D721Med (cell line): ENCODE measurements around the gene MBNL2.

Source experiments
- DNase-seq: peaks from one replicate; pipeline ENCODE4 v3.0.0; 2011; ENCODE audit warnings: low spot score; ENCODE audit not compliant: insufficient read length
- FAIRE-seq: peaks from 2 replicates; lab custom pipeline; 2011; peaks lifted over from hg19 to GRCh38; lab: Jason Lieb, UNC
- TF ChIP-seq, protein P1 (sequence below): IDR thresholded peaks from 2 replicates; pipeline ENCODE4 v1.5.1; 2012; ENCODE audit warnings: mild to moderate bottlenecking, control low read depth; ENCODE audit not compliant: insufficient read depth; ENCODE audit errors: missing control alignments

Gene MBNL2

GRCh38 chr13:97286317-97287046, 64.3 kb downstream of the MBNL2 start:
- no peak for DNase-seq
- no peak for FAIRE-seq
- TF ChIP-seq, protein P1, sequence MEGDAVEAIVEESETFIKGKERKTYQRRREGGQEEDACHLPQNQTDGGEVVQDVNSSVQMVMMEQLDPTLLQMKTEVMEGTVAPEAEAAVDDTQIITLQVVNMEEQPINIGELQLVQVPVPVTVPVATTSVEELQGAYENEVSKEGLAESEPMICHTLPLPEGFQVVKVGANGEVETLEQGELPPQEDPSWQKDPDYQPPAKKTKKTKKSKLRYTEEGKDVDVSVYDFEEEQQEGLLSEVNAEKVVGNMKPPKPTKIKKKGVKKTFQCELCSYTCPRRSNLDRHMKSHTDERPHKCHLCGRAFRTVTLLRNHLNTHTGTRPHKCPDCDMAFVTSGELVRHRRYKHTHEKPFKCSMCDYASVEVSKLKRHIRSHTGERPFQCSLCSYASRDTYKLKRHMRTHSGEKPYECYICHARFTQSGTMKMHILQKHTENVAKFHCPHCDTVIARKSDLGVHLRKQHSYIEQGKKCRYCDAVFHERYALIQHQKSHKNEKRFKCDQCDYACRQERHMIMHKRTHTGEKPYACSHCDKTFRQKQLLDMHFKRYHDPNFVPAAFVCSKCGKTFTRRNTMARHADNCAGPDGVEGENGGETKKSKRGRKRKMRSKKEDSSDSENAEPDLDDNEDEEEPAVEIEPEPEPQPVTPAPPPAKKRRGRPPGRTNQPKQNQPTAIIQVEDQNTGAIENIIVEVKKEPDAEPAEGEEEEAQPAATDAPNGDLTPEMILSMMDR = no peak

DNA sequence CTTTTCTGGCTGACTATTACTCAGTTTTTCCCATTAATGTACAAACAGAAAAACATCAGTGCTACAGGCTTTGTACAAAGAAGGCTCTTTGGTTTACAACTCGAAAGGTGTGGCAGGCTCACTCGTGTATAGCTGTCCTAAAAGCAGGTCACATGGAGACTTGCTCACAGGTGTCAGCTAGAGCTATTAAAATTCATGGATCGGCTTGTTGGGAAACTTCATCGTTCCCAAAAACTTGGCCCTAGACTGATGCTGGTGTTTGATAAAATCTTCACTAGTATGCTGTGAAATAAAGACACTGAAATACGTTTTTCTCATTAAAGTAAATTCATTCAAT, 64.9 kb downstream of the MBNL2 start:
- TF ChIP-seq, protein P1 = no peak
- DNase-seq (no peak), FAIRE-seq (no peak)

DNA sequence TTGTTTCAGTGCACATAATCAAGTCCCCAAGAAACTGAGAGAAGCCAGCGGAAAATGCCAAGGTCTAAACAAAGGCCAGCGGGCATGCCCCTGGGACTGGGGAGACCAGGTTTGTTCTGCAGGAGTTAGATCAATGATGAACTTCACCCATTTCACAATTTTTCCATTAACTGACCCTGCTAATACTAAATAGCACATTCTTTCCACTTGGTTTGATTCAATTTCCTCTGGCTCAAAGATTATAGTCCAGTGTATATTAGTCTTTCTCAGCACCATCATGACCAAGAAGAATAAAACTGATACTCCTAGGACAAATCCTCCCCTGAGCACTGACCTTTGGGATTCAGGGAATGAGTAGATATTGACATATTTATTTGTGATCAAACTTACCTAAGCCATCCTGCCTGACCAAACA, 66.4 kb downstream of the MBNL2 start:
- FAIRE-seq = no peak
- TF ChIP-seq, protein P1 = no peak
- DNase-seq = no peak

GRCh38 chr13:97289514-97290298, 67.6 kb downstream of the MBNL2 start:
- DNase-seq (no peak), FAIRE-seq (no peak)
- TF ChIP-seq, protein P1 = no peak

GRCh38 chr13:97295283-97296182, 73.4 kb downstream of the MBNL2 start:
- no peak for DNase-seq
- no peak for FAIRE-seq
- TF ChIP-seq, protein P1 = no peak

DNA sequence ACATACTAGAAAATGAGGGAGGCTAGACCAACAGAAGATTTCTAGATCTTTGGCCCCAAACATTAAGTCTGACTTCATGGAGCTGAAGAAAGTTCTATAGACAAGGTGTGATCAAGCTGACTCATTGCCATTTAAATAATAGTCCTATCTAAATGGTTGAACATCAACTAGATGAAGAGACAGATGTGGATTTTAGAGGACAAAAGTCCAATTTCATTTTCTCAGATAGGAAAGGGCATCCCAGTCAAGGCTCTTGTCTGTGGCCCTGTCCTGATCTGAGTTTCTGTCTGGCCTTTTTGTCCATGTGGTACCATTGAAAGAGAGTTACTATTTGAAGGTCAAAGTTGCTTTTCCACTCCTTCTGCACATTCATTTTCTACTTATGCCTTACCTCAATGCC, 74.6 kb downstream of the MBNL2 start:
- TF ChIP-seq, protein P1 = no peak
- DNase-seq (no peak), FAIRE-seq (no peak)
